HEK293T (cell line): ENCODE measurements around the gene SH3TC1.
A peak's percentile ranks its signal among the peaks of the same experiment; 100 is the strongest.

ENCODE experiments used
- CTCF ChIA-PET: fragments of 350-600 bp; formaldehyde crosslinking; extraction: SDS; loops from one replicate; lab custom pipeline; 2021; ENCODE audit warnings: antibody characterized with exemption, inconsistent platforms; lab: Yijun Ruan, JAX
- POLR2A ChIA-PET: fragments of 350-600 bp; formaldehyde crosslinking; extraction: SDS; loops from one replicate; lab custom pipeline; 2020; ENCODE audit warnings: antibody characterized with exemption, inconsistent platforms; lab: Yijun Ruan, JAX
- DNase-seq: peaks from one replicate; pipeline ENCODE4 v3.0.0; 2012; ENCODE audit warnings: mixed read lengths; ENCODE audit errors: extremely low spot score
- ARNT ChIP-seq: fragments of 450-650 bp; IDR thresholded peaks from 2 replicates; pipeline ENCODE4 v1.6.1; 2017; ENCODE audit warnings: mild to moderate bottlenecking
- BHLHE40 ChIP-seq: fragments of 450-650 bp; IDR thresholded peaks from 2 replicates; pipeline ENCODE4 v1.6.1; 2016; ENCODE audit warnings: mild to moderate bottlenecking, moderate library complexity, borderline replicate concordance
- CTBP1 ChIP-seq: fragments of 450-650 bp; IDR thresholded peaks from 2 replicates; pipeline ENCODE4 v1.6.1; 2016; ENCODE audit warnings: borderline replicate concordance
- ELF4 ChIP-seq: fragments of 450-650 bp; IDR thresholded peaks from 2 replicates; pipeline ENCODE4 v1.6.1; 2017; ENCODE audit warnings: antibody characterized with exemption
- FOXA1 ChIP-seq: fragments of 450-650 bp; IDR thresholded peaks from 2 replicates; pipeline ENCODE4 v1.6.1; 2016; ENCODE audit warnings: mild to moderate bottlenecking
- FOXK2 ChIP-seq: fragments of 450-650 bp; IDR thresholded peaks from 2 replicates; pipeline ENCODE4 v1.6.1; 2016; ENCODE audit warnings: mild to moderate bottlenecking
- FOXM1 ChIP-seq: fragments of 450-650 bp; IDR thresholded peaks from 2 replicates; pipeline ENCODE4 v1.6.1; 2017; ENCODE audit warnings: mild to moderate bottlenecking, borderline replicate concordance
- HDGF ChIP-seq: fragments of 450-650 bp; IDR thresholded peaks from 2 replicates; pipeline ENCODE4 v1.6.1; 2017; ENCODE audit warnings: antibody characterized with exemption, borderline replicate concordance
- L3MBTL2 ChIP-seq: fragments of 450-650 bp; conservative IDR thresholded peaks from 2 replicates; pipeline ENCODE4 v1.6.1; 2016; ENCODE audit warnings: mild to moderate bottlenecking
- LEF1 ChIP-seq: fragments of 450-650 bp; IDR thresholded peaks from 2 replicates; pipeline ENCODE4 v1.6.1; 2017; ENCODE audit warnings: mild to moderate bottlenecking, borderline replicate concordance
- NFRKB ChIP-seq: fragments of 450-650 bp; IDR thresholded peaks from 2 replicates; pipeline ENCODE4 v1.6.1; 2016; ENCODE audit warnings: mild to moderate bottlenecking, moderate library complexity
- PKNOX1 ChIP-seq: fragments of 450-650 bp; IDR thresholded peaks from 2 replicates; pipeline ENCODE4 v1.6.1; 2016
- SP1 ChIP-seq: fragments of 450-650 bp; IDR thresholded peaks from 2 replicates; pipeline ENCODE4 v1.6.1; 2017
- SUZ12 ChIP-seq: fragments of 450-650 bp; IDR thresholded peaks from 2 replicates; pipeline ENCODE4 v1.6.1; 2016; ENCODE audit warnings: mild to moderate bottlenecking
- TARDBP ChIP-seq: fragments of 450-650 bp; IDR thresholded peaks from 2 replicates; pipeline ENCODE4 v1.6.1; 2016
- ZNF384 ChIP-seq: fragments of 450-650 bp; IDR thresholded peaks from 2 replicates; pipeline ENCODE4 v1.6.1; 2016

SH3TC1 gene

GRCh38 chr4:8192748-8193738, 6.0 kb upstream of the SH3TC1 start:
- peak; percentile 33 for DNase-seq
- TF ChIP-seq FOXM1 (no peak), ZNF384 (no peak), ARNT (no peak), BHLHE40 (no peak), SUZ12 (no peak)
- ChIA-PET POLR2A (no interaction called here), CTCF (interaction anchor here (2.5 kb wide), 1 partner anchor 16 kb away, joined by 10 read pairs; no protein-coding TSS in a partner anchor)

- no peak for DNase-seq
- TF ChIP-seq LEF1 (no peak), FOXM1 (no peak), FOXA1 (no peak), ARNT (no peak), CTBP1 (no peak), L3MBTL2 (no peak), HDGF (no peak), PKNOX1 (no peak), SUZ12 (no peak), FOXK2 (no peak), ZNF384 (no peak), BHLHE40 (no peak), SP1 (no peak), ELF4 (no peak), NFRKB (no peak), TARDBP (no peak)
- CTCF ChIA-PET = interaction anchor here (2.5 kb wide), 1 partner anchor 18 kb away, joined by 10 read pairs; no protein-coding TSS in a partner anchor
- POLR2A ChIA-PET = no interaction called here
These were observed 4.5 kb upstream of the SH3TC1 start for GRCh38 chr4:8194306-8195242.

GRCh38 chr4:8195431-8195830, 3.7 kb upstream of the SH3TC1 start:
- POLR2A ChIA-PET = no interaction called here
- no peak for DNase-seq
- TF ChIP-seq TARDBP (no peak), FOXM1 (no peak), NFRKB (no peak), FOXA1 (no peak), BHLHE40 (no peak), SUZ12 (no peak), HDGF (no peak), LEF1 (no peak), ELF4 (no peak), SP1 (no peak), L3MBTL2 (no peak), FOXK2 (no peak), PKNOX1 (no peak), ARNT (no peak), ZNF384 (no peak), CTBP1 (no peak)
- CTCF ChIA-PET = interaction anchor here (2.5 kb wide), 1 partner anchor 19 kb away, joined by 10 read pairs; no protein-coding TSS in a partner anchor

- POLR2A ChIA-PET = no interaction called here
- no peak for DNase-seq
- CTCF ChIA-PET = no interaction called here
- TF ChIP-seq ZNF384 (no peak), LEF1 (no peak), SUZ12 (no peak), CTBP1 (no peak), NFRKB (no peak), SP1 (no peak), HDGF (no peak), PKNOX1 (no peak), TARDBP (no peak), ELF4 (no peak)
These were observed 3.1 kb upstream of the SH3TC1 start for GRCh38 chr4:8195841-8196458.

GRCh38 chr4:8197521-8197920, 1.6 kb upstream of the SH3TC1 start:
- TF ChIP-seq ELF4 (no peak), SUZ12 (no peak), TARDBP (no peak), SP1 (no peak), ARNT (no peak), NFRKB (no peak), FOXK2 (no peak), FOXA1 (no peak), ZNF384 (no peak), BHLHE40 (no peak), HDGF (no peak), PKNOX1 (no peak), FOXM1 (no peak), CTBP1 (no peak), LEF1 (no peak), L3MBTL2 (no peak)
- DNase-seq = no peak
- CTCF ChIA-PET = interaction anchor here (1.2 kb wide), 1 partner anchor 21 kb away, joined by 3 read pairs; no protein-coding TSS in a partner anchor
- POLR2A ChIA-PET = no interaction called here
